H1 (cell line): ENCODE measurements around the gene NOTCH2. TPM values are rescaled to one million over a fixed set of nuclear protein-coding genes. Genes with fewer than 3 reads are reported as not detected.

Experiments
- FOSL1 ChIP-seq: IDR thresholded peaks from 2 replicates; pipeline ENCODE4 v1.6.1; 2011; ENCODE audit warnings: mild to moderate bottlenecking, low read depth, low read length, moderate library complexity; ENCODE audit not compliant: insufficient read depth
- GABPA ChIP-seq: IDR thresholded peaks from 2 replicates; pipeline ENCODE4 v1.6.1; 2011; ENCODE audit warnings: mild to moderate bottlenecking, low read length, moderate library complexity, borderline replicate concordance; ENCODE audit not compliant: insufficient read depth
- TCF12 ChIP-seq: IDR thresholded peaks from 2 replicates; pipeline ENCODE4 v1.6.1; 2011; ENCODE audit warnings: low read depth, mild to moderate bottlenecking, low read length
- polyA plus RNA-seq, 7 experiments: library from polyadenylated mRNA; depleted of rRNA in 3 of 7; stranded (reverse) in 5 of 7; unstranded in 2 of 7; fragments of >200 nt in 5 of 7; fragments of 200-250 nt in 2 of 7; gene quantifications; 1 replicate in 5 of 7; 2 replicates in 1 of 7; 4 replicates in 1 of 7; pipeline versions ENCODE4 v1.2.1 to v1.2.3, GENCODE V29; 2011 to 2013; ENCODE audit warnings: missing spikeins in 2 of 7, mixed read lengths in 2 of 7
- total RNA-seq: library from RNA; stranded (reverse); fragmentation: NEBNext Ultra II Directional; extraction: Animal tissue kit (Norgen Biotek cat#: 25700); gene quantifications from 2 replicates; pipeline ENCODE4 v1.2.1, GENCODE V29; 2021

The NOTCH2 gene
- total and polyA plus RNA-seq, 2 of the 8 experiments (the other 6 are each of a cell fraction or from before 2014, with no cell fraction given) = 17.7 to 63.0 TPM

DNA sequence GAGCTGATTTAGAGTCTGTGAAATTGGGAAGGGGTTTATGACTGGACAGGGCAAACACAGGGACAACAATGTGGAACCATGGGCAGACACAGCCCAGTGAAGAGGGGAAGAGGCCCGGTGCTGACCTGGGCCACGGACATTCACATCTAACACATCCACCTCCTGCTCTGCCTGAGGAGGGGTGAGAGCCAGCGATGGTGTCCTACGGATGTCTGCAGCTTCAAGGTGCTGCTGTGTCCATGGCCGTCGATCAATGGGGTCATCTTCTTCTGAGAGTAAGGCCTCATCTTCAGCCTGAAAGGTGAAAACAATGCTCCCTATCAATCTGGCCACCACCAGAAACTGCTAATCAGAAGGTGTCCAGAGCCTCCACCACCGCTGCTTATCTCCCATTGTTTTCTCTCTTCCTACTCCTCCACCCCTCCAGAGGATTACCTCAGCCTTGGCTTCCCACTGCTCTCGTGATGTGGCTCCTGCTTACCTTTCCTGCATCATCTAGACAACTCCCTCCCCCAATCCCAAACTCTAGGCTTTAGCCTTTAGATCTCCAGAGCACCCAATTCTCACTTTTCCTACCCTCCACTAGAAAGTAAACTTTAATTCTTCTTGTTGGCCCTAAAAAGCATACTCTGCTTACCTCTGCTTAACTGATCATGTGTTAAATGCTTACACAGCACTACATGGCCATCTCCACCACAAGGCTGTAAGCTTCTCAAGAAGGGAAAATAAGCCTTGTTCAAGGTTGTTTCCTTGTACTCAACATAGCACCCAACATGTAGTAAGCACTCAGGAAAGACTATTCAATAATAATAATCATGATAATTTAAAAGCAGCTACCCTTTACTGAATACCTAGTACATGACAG lies 149.1 kb downstream of the NOTCH2 start (continued):
- no peak for TF ChIP-seq TCF12
- no peak for TF ChIP-seq FOSL1
- no peak for TF ChIP-seq GABPA
